Heart left ventricle (tissue), 16 donors: Measurements from ENCODE around the gene MAOA. TPM values are rescaled to one million over a fixed set of nuclear protein-coding genes. Genes with fewer than 3 reads are reported as not detected.

Source experiments
- ATAC-seq, 4 donors: fragments of 200-7000 bp; cut with Tn5 transposase; one replicate each; pipeline ENCODE4 v1.9.1; 2020 to 2022; ENCODE audit warnings: moderate library complexity in 4 of 4, mild to moderate bottlenecking in 3 of 4, moderate number of reproducible peaks in 1 of 4
- DNase-seq, 5 donors: peaks; one replicate each; pipeline ENCODE4 v3.0.0-alpha.2; 2020
- H3K27ac ChIP-seq, 12 donors: fragments of 200-600 bp; sonication (generic) in 4 of 12; one replicate each; pipeline versions ENCODE4 v1.5.0 to v1.8.0; 2016 to 2022; ENCODE audit warnings: mild to moderate bottlenecking in 2 of 12
- H3K27me3 ChIP-seq, 9 donors: fragments of 200-600 bp; sonication (generic) in 2 of 9; one replicate each; pipeline versions ENCODE4 v1.5.1 to v1.8.0; 2016 to 2022; ENCODE audit warnings: mild to moderate bottlenecking in 3 of 9
- H3K36me3 ChIP-seq, 9 donors: fragments of 200-600 bp; sonication (generic) in 2 of 9; one replicate each; pipeline versions ENCODE4 v1.5.0 to v1.8.0; 2018 to 2022; ENCODE audit warnings: mild to moderate bottlenecking in 2 of 9
- H3K4me1 ChIP-seq, 12 donors: fragments of 200-600 bp; sonication (generic) in 4 of 12; one replicate each; pipeline versions ENCODE4 v1.5.0 to v1.8.0; 2016 to 2022; ENCODE audit warnings: mild to moderate bottlenecking in 3 of 12
- H3K4me3 ChIP-seq, 12 donors: fragments of 200-600 bp; sonication (generic) in 4 of 12; one replicate each; pipeline versions ENCODE4 v1.5.0 to v1.8.0; 2017 to 2022; ENCODE audit warnings: mild to moderate bottlenecking in 9 of 12, moderate library complexity in 4 of 12
- H3K9me3 ChIP-seq, 12 donors: fragments of 200-600 bp; sonication (generic) in 4 of 12; one replicate each; pipeline versions ENCODE4 v1.5.0 to v1.8.0; 2016 to 2022; ENCODE audit warnings: mild to moderate bottlenecking in 1 of 12
- POLR2A ChIP-seq, 2 donors: fragments of 450-650 bp; IDR thresholded peaks; one replicate each; pipeline ENCODE4 v1.6.1; 2017; ENCODE audit warnings: antibody characterized with exemption in 2 of 2, mild to moderate bottlenecking in 2 of 2, moderate library complexity in 2 of 2
- WGBS, 4 donors: extraction: QIAGEN DNeasy Blood & Tissue Kit in 2 of 4; methylation state at CpG; one replicate each; pipeline versions ENCODE4 v1.1.5 to v1.1.7; 2013 to 2018; 5-methylcytosine and 5-hydroxymethylcytosine counted together
- intact Hi-C, 10 donors: fragments of 100-400 bp; cut with DNase I; formaldehyde crosslinking; loops; one replicate each; pipeline versions ENCODE4 v1.11.1 to v1.14.2; 2022
- polyA plus RNA-seq, 2 donors: library from polyadenylated mRNA; stranded (reverse); fragments of 200-250 nt; gene quantifications; one replicate each; pipeline ENCODE4 v1.2.3, GENCODE V29; 2013
- total RNA-seq, 9 donors: library from RNA; depleted of rRNA in 2 of 9; stranded (reverse); fragments of >200 nt in 2 of 9; fragmentation: NEBNext Ultra II Directional in 3 of 9; extraction: Animal tissue kit (Norgen Biotek cat#: 25700) in 3 of 9; gene quantifications; one replicate each; pipeline versions ENCODE4 v1.1.0 to v1.2.4, GENCODE V29; 2016 to 2023
- TF ChIP-seq, protein P1 (sequence below), 12 donors: fragments of 200-600 bp; sonication (generic) in 4 of 12; IDR thresholded peaks; one replicate each; pipeline versions ENCODE4 v1.5.0 to v1.8.0; 2018 to 2022; ENCODE audit warnings: antibody characterized with exemption in 12 of 12, mild to moderate bottlenecking in 5 of 12
- donor health status: ischemic (EF 13 %, LVEDD 7.1; RV severe dilation, severe dysfunction).
- donor health status: healthy with polysubstance abuse.
- donor health status: DM: no; HTN: yes; CAD: no.
- donor health status: DM: no; HTN: no; CAD: no.
- donor health status: ischemic (EF 25% LVEDD 6.9; RV normal size, moderate dysfunction).
- donor health status: ischemic (EF 25% LVEDD 5.7; RV mildly dilated, moderate dysfunction).
- donor health status: healthy.
- donor health status: DM: yes; HTN: yes; CAD: no.
- donor health status: ischemic (EF 35%, LVEDD 5.7; RV mildly dilated, moderate dysfunction).
- donor health status: nonischemic (EF 11% LVEDD 7.7; RV severe dilation, severe dysfunction).
- donor health status: DM: yes; HTN: yes; CAD: no.
- donor health status: PGD.
- donor health status: ischemic (EF 29% LVEDD 5.4; RV normal size, mild dysfunction).
- donor health status: nonischemic (EF 23%, LVEDD 6.1; RV moderate dilation, normal function).

The MAOA gene
- total and polyA plus RNA-seq, 11 donors = 38.2 to 320 (median 104) TPM

DNA sequence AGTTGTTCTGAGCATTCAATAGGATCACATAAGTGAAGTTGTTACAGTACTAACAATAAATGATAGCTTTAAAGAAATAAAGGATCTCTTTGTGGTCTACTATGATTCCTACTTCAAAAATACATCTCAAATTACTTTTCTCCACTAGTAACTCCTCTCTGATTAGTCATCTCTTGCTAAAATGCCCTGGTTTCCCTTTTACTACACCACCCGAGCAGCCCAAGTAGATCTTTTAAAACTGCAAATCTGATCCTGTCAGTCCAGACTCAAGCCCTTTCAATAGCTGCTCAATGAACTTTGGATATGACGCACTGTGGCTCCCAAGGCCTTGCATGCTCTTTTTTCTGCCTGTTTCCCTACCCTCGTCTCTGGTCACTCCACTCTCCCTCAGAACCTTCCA lies 97.5 kb downstream of the MAOA start:
- H3K9me3 ChIP-seq = peaks cover 0 to 9% (median 0%) of the 10 kb centered on the region in 12 donors
- WGBS, 4 donors = 66 to 84% (median 70%) methylated on average over 3 of the region's 3 CpGs
- no peak overlapping the region for H3K4me3 ChIP-seq
- peaks cover 0 to 4% (median 0%) of the 10 kb centered on the region in 12 donors for H3K4me1 ChIP-seq
- DNase-seq (no peak), ATAC-seq (no peak)
- TF ChIP-seq POLR2A (IDR thresholded peaks at IDR 0.05) = no peak
- TF ChIP-seq, protein P1, sequence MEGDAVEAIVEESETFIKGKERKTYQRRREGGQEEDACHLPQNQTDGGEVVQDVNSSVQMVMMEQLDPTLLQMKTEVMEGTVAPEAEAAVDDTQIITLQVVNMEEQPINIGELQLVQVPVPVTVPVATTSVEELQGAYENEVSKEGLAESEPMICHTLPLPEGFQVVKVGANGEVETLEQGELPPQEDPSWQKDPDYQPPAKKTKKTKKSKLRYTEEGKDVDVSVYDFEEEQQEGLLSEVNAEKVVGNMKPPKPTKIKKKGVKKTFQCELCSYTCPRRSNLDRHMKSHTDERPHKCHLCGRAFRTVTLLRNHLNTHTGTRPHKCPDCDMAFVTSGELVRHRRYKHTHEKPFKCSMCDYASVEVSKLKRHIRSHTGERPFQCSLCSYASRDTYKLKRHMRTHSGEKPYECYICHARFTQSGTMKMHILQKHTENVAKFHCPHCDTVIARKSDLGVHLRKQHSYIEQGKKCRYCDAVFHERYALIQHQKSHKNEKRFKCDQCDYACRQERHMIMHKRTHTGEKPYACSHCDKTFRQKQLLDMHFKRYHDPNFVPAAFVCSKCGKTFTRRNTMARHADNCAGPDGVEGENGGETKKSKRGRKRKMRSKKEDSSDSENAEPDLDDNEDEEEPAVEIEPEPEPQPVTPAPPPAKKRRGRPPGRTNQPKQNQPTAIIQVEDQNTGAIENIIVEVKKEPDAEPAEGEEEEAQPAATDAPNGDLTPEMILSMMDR (IDR thresholded peaks at IDR 0.05) = no peak
- H3K27ac ChIP-seq = no peak overlapping the region
- H3K27me3 ChIP-seq = peaks cover 0 to 12% (median 0%) of the 10 kb centered on the region in 9 donors
- H3K36me3 ChIP-seq = no peaks in the 10 kb centered on the region
- intact Hi-C loops = loop anchor here in 4 of 10 donors (2.0 to 10.0 kb wide), 3 partner anchors 195 to 1969 kb away; no protein-coding TSS in a partner anchor

DNA sequence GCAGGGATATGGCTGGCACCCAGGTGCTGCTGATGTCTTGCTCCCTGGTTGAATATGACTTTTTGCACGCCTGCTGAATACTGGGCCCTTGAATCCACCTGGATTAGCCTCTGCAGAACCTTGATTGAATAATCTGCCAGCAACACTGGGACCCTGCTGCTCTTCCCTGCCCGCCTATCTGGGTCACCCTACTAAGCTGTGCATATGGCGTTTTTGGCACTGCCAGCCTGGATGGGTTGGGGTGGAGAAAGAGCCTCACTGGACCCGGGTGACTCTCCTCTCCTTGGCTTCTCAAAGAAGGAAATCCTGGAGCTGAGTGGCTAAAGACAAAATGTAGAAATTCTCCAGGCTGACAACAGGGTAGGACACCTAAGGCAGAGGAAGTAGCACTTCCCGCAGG lies 100.0 kb downstream of the MAOA start:
- no peak for ATAC-seq
- TF ChIP-seq POLR2A (IDR thresholded peaks at IDR 0.05) = no peak
- WGBS, 4 donors = 64 to 97% (median 86%) methylated on average over 5 of the region's 5 CpGs
- H3K36me3 ChIP-seq = no peaks in the 10 kb centered on the region
- no peak for DNase-seq
- H3K27ac ChIP-seq = no peak overlapping the region
- H3K4me1 ChIP-seq = peaks cover 0 to 4% (median 0%) of the 10 kb centered on the region in 12 donors
- H3K4me3 ChIP-seq = no peak overlapping the region
- peaks cover 0 to 9% (median 0%) of the 10 kb centered on the region in 12 donors for H3K9me3 ChIP-seq
- intact Hi-C loops = loop anchor here in 3 of 10 donors (10.0 kb wide), 2 partner anchors 411 to 1971 kb away; no protein-coding TSS in a partner anchor
- peaks cover 0 to 17% (median 0%) of the 10 kb centered on the region in 9 donors for H3K27me3 ChIP-seq

DNA sequence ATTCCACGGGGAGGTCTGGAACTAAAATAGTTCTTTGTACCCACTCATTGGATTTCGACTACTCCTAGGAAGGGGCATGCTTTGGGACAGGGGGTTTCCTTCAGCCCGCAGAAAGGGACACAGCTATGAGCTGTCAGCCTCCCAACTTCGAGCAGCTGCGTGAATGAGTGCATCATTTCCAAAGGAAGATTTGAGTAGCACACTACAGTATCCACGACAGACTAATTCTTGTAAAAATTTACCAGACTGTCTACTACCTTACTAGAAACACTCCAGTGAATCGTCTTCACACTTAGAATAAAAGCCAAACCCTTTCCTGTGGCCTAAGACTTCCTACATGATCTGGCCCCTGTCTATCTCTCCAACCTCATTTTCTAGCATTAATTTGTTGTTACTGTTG lies 101.9 kb downstream of the MAOA start:
- ATAC-seq = no peak
- 74 to 95% (median 86%) methylated on average over 7 of the region's 7 CpGs for WGBS, 4 donors

DNA sequence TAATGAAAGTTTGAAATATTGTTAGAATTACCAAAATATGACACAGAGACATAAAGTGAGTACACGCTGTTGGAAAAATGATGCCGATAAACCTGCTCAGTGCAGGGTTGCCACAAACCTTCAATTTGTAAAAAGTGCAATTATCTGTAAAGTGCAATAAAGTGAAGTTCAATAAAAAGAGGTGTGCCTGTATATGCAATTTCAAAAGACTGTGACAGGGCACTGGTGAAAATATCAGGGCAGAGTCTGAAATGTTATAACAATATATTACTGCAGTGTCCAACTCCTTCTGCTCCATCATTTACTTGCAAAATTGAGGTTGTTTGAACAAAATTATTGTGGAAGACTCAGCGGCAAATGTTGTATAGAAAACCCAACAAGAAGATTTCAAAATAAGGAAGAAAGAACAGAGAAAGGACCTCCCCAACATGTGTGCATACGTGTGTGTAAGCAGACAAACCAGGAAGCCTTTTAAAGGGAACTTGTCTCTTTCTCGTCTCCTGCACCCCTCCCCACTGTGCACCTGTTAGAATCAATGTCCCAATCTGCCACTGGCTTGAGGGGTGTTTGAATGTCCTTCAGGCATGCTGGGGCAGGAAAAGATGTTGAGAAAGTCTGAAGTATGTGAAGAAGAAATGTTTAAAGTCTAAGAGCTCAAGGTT lies 130.0 kb downstream of the MAOA start:
- no peak overlapping the region for H3K4me3 ChIP-seq
- 79 to 93% (median 85%) methylated on average over 5 of the region's 5 CpGs for WGBS, 4 donors
- peaks cover 0 to 9% (median 0%) of the 10 kb centered on the region in 9 donors for H3K27me3 ChIP-seq
- peaks cover 0 to 10% (median 0%) of the 10 kb centered on the region in 9 donors for H3K36me3 ChIP-seq
- intact Hi-C loops = no loop called here
- no peak for ATAC-seq
- no peak for DNase-seq
- peaks cover 0 to 15% (median 0%) of the 10 kb centered on the region in 12 donors for H3K9me3 ChIP-seq
- no peaks in the 10 kb centered on the region for H3K4me1 ChIP-seq
- no peak overlapping the region for H3K27ac ChIP-seq
- TF ChIP-seq, protein P1 (IDR thresholded peaks at IDR 0.05) = no peak
- no peak for TF ChIP-seq POLR2A (IDR thresholded peaks at IDR 0.05)

More for the DNA sequence above, 101.9 kb downstream of the MAOA start:
- H3K4me1 ChIP-seq = no peaks in the 10 kb centered on the region
- no peaks in the 10 kb centered on the region for H3K9me3 ChIP-seq
- H3K27me3 ChIP-seq = peaks cover 0 to 17% (median 0%) of the 10 kb centered on the region in 9 donors
- H3K27ac ChIP-seq = no peak overlapping the region
- intact Hi-C loops = loop anchor here in 3 of 10 donors (10.0 kb wide), 2 partner anchors 413 to 1973 kb away; no protein-coding TSS in a partner anchor
- H3K36me3 ChIP-seq = no peaks in the 10 kb centered on the region
- no peak for DNase-seq
- H3K4me3 ChIP-seq = no peak overlapping the region
- TF ChIP-seq POLR2A (IDR thresholded peaks at IDR 0.05) = no peak

Other genes starting within 250 kb of the MAOA start
- 100 to 1,000 TPM in 5 of 9 donors, 10 to 100 TPM in 4; 64.4 to 163 (median 127) TPM for gene MAOB, start 226.2 kb downstream of the MAOA start, total RNA-seq
- gene MAOB, start 226.2 kb downstream of the MAOA start, polyA plus RNA-seq = 10 to 100 TPM; 30.3 to 54.8 TPM